ENCODE measurements around the gene RAB40B.

The RAB40B gene

DNA sequence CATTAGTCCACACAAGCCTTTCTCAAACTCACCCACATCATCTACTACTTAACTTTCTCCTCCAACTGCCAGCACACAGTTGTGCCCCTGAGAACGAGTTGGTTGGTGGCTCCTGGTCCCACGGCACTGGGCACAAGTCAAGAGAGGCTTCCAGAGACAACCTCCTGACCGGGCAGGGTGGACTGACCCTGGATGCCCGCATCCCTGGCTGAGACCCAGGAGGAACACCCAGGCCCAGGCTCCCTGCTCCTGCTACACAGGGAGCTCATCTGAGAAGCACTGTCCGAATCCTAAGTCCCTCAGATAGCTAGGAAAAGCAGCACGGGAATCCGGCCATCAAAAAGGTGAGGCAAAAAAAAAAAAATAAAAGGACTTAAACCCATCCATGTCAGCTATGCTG, 79.3 kb downstream of the RAB40B start:
- DNase-seq (ENCODE audit: insufficient read length, low spot score) (no peak), FAIRE-seq (no peak)
- TF ChIP-seq, protein P1, sequence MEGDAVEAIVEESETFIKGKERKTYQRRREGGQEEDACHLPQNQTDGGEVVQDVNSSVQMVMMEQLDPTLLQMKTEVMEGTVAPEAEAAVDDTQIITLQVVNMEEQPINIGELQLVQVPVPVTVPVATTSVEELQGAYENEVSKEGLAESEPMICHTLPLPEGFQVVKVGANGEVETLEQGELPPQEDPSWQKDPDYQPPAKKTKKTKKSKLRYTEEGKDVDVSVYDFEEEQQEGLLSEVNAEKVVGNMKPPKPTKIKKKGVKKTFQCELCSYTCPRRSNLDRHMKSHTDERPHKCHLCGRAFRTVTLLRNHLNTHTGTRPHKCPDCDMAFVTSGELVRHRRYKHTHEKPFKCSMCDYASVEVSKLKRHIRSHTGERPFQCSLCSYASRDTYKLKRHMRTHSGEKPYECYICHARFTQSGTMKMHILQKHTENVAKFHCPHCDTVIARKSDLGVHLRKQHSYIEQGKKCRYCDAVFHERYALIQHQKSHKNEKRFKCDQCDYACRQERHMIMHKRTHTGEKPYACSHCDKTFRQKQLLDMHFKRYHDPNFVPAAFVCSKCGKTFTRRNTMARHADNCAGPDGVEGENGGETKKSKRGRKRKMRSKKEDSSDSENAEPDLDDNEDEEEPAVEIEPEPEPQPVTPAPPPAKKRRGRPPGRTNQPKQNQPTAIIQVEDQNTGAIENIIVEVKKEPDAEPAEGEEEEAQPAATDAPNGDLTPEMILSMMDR (IDR thresholded peaks at IDR 0.05; ENCODE audit: insufficient read depth, missing control alignments) = no peak

DNA sequence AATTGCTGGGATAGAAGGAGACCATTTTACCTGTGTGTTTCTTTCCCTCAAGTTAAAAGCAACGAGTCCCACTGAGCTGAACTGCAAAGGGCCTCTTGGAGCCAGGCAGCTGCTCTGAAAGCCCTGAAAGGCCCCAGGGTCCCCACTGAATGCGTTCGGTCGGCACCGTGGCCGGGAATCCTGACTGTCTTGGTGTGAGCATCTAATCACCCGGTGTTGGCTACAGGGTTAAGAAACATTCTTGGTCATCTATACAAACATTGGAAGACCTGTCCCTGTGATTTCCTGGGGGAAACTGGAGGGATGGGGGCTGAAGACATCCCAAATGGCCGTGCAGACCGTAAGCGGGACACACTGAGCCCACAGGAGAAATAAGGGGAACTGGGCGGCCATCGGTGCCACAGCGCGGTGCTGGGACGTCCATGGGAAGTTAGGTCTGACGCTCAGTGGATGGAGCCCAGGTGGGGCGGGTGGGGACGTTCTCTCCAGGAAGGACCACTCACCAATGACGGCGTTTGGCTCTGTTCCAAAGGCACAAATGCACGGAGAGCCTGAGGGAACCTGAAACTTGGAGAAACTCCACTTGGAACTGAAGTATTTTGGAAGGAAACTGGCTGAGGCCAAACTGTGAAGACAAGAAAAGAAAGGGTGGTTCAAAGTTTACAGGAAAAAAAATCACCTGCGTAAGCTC, 82.3 kb downstream of the RAB40B start:
- FAIRE-seq (no peak), DNase-seq (ENCODE audit: insufficient read length, low spot score) (no peak)
- TF ChIP-seq, protein P1 (IDR thresholded peaks at IDR 0.05; ENCODE audit: insufficient read depth, missing control alignments) = no peak

DNA sequence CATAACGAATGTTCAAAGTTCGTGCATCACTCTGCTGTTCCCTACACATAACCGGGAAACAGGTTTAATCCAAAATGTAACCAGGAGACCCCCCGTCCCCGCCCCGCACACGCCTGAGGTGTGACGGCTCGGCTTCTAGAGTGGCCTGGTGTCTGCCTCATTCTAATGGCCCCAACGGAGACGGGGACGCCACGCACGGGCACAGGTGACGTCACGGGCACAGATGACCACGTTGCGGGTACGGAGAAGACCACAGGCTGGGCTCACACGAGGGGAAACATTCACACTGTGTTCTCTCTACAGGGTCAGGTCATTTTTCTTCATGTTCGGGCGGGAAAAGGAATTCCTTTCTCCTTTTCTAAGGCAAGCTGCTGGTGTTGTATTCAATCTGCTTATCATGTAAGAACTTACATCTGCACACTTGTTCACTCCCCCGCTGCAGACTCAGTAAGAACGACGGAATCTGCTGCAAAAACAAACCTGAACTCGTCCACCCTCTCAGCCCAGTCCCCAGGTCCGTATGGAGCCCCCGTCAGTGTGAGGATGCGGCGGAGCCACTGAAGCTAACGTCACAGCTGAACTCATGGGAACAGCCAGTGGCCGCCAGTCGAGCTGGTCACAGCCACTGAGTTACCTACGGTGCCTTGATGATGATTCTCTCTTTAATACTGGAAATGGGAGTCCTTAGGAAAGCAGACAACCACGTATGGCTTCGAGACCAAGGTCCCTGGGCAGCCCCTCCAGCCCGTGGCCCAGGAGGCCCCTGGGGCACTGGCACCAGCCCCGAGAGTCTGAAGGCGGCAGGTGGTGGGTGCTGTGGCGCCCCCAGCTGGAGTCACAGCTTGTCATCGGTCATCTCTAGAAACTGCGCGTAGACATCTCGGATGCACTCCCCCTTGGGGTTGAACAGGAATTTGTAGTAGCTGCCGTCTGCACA, 83.1 kb downstream of the RAB40B start:
- TF ChIP-seq, protein P1 (IDR thresholded peaks at IDR 0.05; ENCODE audit: insufficient read depth, missing control alignments) = no peak
- no peak for DNase-seq (ENCODE audit: insufficient read length, low spot score)

DNA sequence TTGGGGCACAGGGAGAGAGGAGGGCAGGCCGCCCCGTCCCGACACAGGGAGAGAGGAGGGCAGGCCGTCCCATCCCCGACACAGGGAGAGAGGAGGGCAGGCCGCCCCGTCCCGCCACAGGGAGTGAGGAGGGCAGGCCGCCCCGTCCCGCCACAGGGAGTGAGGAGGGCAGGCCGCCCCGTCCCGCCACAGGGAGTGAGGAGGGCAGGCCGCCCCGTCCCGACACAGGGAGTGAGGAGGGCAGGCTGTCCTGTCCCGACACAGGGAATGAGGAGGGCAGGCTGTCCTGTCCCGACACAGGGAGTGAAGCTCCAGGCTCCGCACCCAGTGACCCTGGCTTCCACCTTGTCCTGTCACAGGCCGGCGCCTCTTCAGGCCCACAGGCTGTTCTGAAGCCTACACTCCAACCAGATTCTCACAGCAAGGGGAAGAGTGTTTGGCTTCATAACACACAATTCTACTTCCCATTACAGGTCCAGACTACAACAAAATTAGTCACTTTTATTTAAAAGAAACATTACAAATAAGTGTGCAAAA, 84.3 kb downstream of the RAB40B start:
- DNase-seq (ENCODE audit: insufficient read length, low spot score) (no peak), FAIRE-seq (no peak)
- TF ChIP-seq, protein P1 (IDR thresholded peaks at IDR 0.05; ENCODE audit: insufficient read depth, missing control alignments) = no peak

More for the DNA sequence above, 83.1 kb downstream of the RAB40B start:
- FAIRE-seq = no peak

DNA sequence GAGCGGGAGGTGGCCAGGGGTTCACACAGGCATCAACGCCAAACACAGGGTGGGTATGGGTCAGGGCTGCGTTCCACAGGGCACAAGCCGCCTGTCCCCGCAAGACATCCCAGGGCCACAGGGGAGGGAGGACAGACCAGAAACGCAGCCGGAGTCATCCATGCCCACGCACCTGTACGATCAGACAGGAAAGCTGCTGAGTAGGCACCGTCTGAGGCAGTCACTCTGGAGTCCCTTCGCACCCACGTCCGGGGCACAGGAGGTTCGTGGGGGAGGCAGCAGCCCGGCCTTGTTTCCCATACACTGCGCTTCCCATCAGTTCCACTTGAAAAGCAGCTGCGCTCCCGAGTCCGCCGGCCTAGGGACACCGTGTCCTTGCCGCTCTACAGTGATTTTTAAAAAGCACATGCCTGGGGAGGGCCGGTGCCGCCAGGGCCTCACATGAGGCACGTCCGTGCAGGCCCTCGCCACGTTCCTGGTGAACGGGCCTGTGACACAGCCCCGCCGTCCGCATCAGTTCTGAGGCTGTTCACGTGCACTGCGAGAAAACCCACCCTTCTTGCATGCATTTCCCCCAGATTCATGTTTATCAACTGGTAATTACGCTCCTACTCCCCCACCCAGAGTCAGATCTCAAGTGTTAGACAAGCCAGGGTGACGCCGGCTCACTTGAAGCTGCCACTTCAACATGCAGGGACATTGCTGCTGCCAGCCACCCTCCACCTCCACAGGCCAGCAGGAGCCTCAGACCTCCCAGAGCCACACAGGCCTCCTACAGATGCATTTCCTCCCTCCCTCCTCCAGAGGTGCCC, 85.0 kb downstream of the RAB40B start:
- DNase-seq (ENCODE audit: insufficient read length, low spot score) (no peak), FAIRE-seq (no peak)
- TF ChIP-seq, protein P1 (IDR thresholded peaks at IDR 0.05; ENCODE audit: insufficient read depth, missing control alignments) = no peak

DNA sequence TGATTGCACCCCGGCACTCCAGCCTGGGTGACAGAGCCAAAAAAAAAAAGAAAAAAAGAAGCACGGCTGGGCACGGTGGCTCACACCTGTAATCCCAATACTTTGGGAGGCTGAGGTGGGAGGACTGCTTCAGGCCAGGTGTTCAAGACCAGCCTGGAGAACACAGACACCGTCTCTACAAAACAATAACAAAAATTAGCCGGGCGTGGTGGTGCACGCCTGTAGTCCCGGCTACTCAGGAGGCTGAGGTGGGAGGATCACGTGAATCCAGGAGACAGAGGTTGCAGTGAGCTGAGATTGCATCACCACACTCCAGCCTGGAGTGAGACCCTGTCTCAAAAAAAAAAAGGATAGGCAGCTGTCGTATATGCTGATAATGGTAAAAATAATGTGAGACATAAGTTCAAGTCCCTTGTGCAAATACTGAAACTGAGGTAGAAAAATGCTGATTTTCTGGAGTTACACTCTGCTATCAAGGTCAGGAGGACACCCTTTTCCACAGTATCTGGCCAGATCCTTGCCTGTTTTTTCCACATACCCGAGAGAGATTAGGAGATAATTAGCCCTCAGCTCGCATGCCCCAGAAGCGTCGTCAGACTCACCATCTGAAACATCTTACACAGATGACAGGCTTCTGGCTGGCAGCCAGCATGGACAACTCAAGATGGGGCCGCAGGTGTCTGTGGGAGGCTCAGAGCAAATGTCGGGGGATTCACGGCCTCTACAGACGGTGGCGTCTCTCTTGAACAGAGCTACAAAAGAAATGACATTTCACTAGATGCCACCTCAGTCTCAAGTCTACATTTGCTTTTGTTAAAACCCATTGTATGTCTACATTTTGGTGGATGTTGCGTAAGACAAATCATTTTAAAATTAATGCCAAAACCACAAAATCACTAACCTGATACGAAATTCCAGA, 87.1 kb downstream of the RAB40B start:
- DNase-seq (ENCODE audit: insufficient read length, low spot score) (peak; percentile 50), FAIRE-seq (peak; percentile 85)
- TF ChIP-seq, protein P1 (IDR thresholded peaks at IDR 0.05; ENCODE audit: insufficient read depth, missing control alignments) = no peak
